ENCODE data around the gene LCE1A.

- no peak for TF ChIP-seq CTCF (IDR thresholded peaks at IDR 0.05)
- no peak for TF ChIP-seq POLR2A (IDR thresholded peaks at IDR 0.05)
- TF ChIP-seq POLR2AphosphoS5 (IDR thresholded peaks at IDR 0.05): no peak
Measured at GRCh38 chr1:152842556-152842955, 15.3 kb downstream of the LCE1A start, which contains the start of gene LCE6A.

Data from transverse colon (tissue), 4 donors.